Measurements from ENCODE around the gene PKD2L2. TPM values are rescaled to one million over a fixed set of nuclear protein-coding genes. Genes with fewer than 3 reads are reported as not detected.

Gene PKD2L2
- not detected in 5 replicates for total RNA-seq (2022; extraction: Qiagen RNA extraction; ENCODE audit: low read depth)

GRCh38 chr5:137888863-137889759, at the start of gene PKD2L2:
TSS of gene PKD2L2 (plus strand) at chr5:137889457. CDS start at chr5:137889492, 35 bp downstream.

GRCh38 chr5:137867664-137868063, 21.6 kb upstream of the PKD2L2 start, which contains the start of gene MYOT:
TSS of gene MYOT (plus strand) at chr5:137867860. CDS start at chr5:137870652, 2,792 bp downstream.

Other genes with a start within 250 kb of the PKD2L2 start
- gene KLHL3, start 153.4 kb upstream of the PKD2L2 start, total RNA-seq (2022; extraction: Qiagen RNA extraction; ENCODE audit: low read depth): 0.14 to 0.39 TPM (median 0.18 TPM) in 5 replicates
- gene HNRNPA0, start 135.1 kb upstream of the PKD2L2 start, total RNA-seq (2022; extraction: Qiagen RNA extraction; ENCODE audit: low read depth): 42.1 to 55.8 TPM (median 53.1 TPM) in 5 replicates
- gene MYOT, start 21.6 kb upstream of the PKD2L2 start, total RNA-seq (2022; extraction: Qiagen RNA extraction; ENCODE audit: low read depth): not detected in 5 replicates
- gene FAM13B, start 143.6 kb downstream of the PKD2L2 start, total RNA-seq (2022; extraction: Qiagen RNA extraction; ENCODE audit: low read depth): 10.9 to 15.6 TPM (median 12.6 TPM) in 5 replicates
- not detected in 5 replicates for gene WNT8A, start 194.6 kb downstream of the PKD2L2 start, total RNA-seq (2022; extraction: Qiagen RNA extraction; ENCODE audit: low read depth)
- not detected in 5 replicates for gene NME5, start 250.0 kb downstream of the PKD2L2 start, total RNA-seq (2022; extraction: Qiagen RNA extraction; ENCODE audit: low read depth)

Measured in A549 treated with RU486 at 1 μM for 4 hours (cell line).